NCI-H2227 treated with DMSO at 0.1 percent for 48 hours (cell line): ENCODE data around the gene RPL37A.

ENCODE experiments used
- DNase-seq: peaks from one replicate; lab custom pipeline; 2025; lab: John Stamatoyannopoulos, UW

The RPL37A gene

GRCh38 chr2:216548901-216549331 is 50.3 kb downstream of the RPL37A start:
- no peak for DNase-seq

DNA sequence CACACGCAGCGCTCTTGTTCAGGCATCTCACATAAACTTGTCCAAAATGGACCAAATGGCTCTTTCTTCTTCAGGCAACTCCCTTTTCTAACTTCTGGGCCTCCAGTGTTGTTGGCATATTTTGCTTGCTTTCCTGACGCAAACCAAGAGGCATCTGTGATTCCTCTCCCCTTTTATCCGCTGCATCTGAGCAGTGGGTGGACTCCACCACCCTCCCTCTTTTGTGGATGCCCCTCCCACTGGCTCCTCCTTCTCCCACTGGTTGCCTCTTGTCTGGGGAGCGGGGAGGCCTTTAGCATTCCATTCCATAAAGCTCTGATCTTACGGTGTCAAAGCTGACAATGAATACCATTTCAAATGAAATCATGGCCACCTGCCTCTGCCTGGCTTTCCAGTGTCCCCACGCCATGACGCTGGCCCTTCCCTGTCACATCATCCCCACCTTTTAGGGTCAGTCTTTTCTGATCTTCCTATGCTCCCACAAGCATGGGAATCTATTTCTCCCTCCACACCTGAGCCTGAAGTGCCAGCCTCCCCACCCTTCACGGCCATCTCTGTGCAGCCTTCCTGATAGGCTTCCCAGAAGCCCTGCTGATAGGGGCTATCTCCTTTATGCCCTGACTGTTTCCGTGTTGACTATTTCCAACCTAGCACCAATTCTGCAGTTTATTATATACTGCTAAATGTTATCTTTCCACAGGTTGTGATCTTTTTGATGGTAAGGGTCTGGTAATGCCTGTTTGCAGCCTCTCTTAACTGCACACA is 51.5 kb downstream of the RPL37A start:
- DNase-seq, result no peak

GRCh38 chr2:216551234-216552068 is 52.8 kb downstream of the RPL37A start:
- DNase-seq, result no peak

DNA sequence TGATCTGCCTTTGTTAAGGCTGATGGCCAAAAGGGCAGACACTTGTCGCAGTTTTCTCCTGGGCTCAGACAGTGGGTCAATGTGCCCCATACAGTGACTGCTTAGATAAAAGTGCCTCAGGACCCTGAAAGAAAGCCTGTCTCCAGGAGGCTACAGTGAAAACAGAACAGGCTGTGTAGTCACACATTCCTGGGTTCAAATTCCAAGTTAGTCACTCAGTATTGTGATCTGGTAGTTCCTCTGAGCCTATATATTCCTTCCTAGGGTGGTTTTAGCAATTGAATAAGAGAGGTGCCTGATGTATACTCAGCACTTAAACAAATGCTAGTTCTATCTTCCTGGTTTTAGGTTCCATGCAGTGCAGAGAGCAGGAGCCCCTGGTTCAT is 54.4 kb downstream of the RPL37A start:
- no peak for DNase-seq
